ENCODE results near the gene COPA. TPM values are rescaled to one million over a fixed set of nuclear protein-coding genes. Genes with fewer than 3 reads are reported as not detected.

Gene COPA
- total and polyA plus RNA-seq, 2 donors (not counting 3 experiments of a cell fraction or from before 2014, with no cell fraction given): 127 to 185 TPM

DNA sequence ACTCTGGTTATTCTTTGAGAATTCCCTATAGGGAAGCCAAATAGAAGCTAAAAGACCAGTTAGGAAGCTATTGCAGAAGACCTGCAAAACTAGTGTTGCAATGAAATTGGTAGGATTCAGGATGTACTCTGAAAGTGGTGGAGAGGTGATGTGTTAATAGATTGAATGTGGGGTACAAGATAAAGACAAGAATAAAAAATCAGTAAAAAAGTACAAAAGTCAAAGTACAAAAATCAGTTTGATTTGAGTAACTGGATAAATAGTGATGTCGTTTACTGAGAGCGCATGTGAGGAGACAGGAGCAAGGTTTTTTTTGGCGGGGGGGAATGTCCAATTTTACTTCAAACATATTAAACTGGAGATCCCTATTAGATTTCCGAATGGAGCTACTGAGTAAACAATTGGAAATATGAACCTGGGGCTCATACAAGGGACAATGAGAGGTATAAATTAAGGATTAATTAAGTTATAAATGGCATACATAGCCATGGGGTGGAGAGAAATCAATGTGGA, 78.2 kb downstream of the COPA start:
- Histone ChIP-seq H4K20me1 (replicated peaks; ENCODE audit: control insufficient read depth, extremely low read depth, insufficient read depth, low read length) (no peaks in the 10 kb centered on the region), H3K27me3 (ENCODE audit: control insufficient read depth in 2 of 2, insufficient read depth in 2 of 2, low read length in 2 of 2) (peaks cover 0 to 2% of the 10 kb centered on the region in 2 experiments), H3K9ac (replicated peaks; ENCODE audit: extremely low read depth, insufficient read depth, low read length) (no peak overlapping the region), H3K36me3 (ENCODE audit: control insufficient read depth in 2 of 2, extremely low read depth in 1 of 2, insufficient read depth in 2 of 2, low read length in 2 of 2) (no peaks in the 10 kb centered on the region), H3K9me1 (replicated peaks; ENCODE audit: control insufficient read depth, extremely low read depth, insufficient read depth, low read length) (no peaks in the 10 kb centered on the region), H3K9me3 (replicated peaks; ENCODE audit: control insufficient read depth, insufficient read depth, low read length) (no peaks in the 10 kb centered on the region), H3K4me1 (ENCODE audit: control insufficient read depth, extremely low read depth, insufficient read depth, low read length) (peaks cover 15% of the 10 kb centered on the region), H3K79me2 (ENCODE audit: control insufficient read depth, insufficient read depth, low read length) (peaks cover 13% of the 10 kb centered on the region), H2AFZ (ENCODE audit: low read depth, low read length) (no peak overlapping the region), H3K4me3 (replicated peaks in 1 of 3; ENCODE audit: insufficient read depth in 1 of 3, low read depth in 1 of 3, low read length in 3 of 3) (no peak overlapping the region), H3K27ac (ENCODE audit: insufficient read depth, low read depth, low read length) (no peak overlapping the region), H3K4me2 (ENCODE audit: insufficient read depth, low read length) (no peak overlapping the region)
- TF ChIP-seq JUN (IDR thresholded peaks at IDR 0.05; ENCODE audit: borderline replicate concordance, insufficient read depth, insufficient read length, low read depth) (no peak), FOS (IDR thresholded peaks at IDR 0.05; ENCODE audit: borderline replicate concordance, insufficient read depth, low read length) (no peak), POLR2A (IDR thresholded peaks at IDR 0.05; ENCODE audit: low read depth, low read length) (no peak), CTCF (IDR thresholded peaks at IDR 0.05; ENCODE audit: extremely low read depth in 1 of 2, insufficient read depth in 1 of 2, low read depth in 1 of 2, low read length in 2 of 2) (no peak), MYC (IDR thresholded peaks at IDR 0.05; ENCODE audit: low read depth, low read length) (no peak), GATA2 (IDR thresholded peaks at IDR 0.05; ENCODE audit: insufficient read depth, insufficient read length, low read depth, low read length) (no peak), POLR2AphosphoS5 (IDR thresholded peaks at IDR 0.05; ENCODE audit: insufficient read depth, low read depth, low read length) (no peak), EZH2 (IDR thresholded peaks at IDR 0.05; ENCODE audit: borderline replicate concordance, low read depth, low read length, severe bottlenecking) (no peak)
- TF ChIP-seq, protein P1, sequence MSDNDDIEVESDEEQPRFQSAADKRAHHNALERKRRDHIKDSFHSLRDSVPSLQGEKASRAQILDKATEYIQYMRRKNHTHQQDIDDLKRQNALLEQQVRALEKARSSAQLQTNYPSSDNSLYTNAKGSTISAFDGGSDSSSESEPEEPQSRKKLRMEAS (IDR thresholded peaks at IDR 0.05; ENCODE audit: insufficient read depth, insufficient read length): no peak
- DNase-seq (ENCODE audit: low read depth, low spot score) (no peak), FAIRE-seq (no peak)
- no TSS peak for BruUV-seq (replicated peaks)
- intact Hi-C loops (cut with micrococcal nuclease) (no loop called here), dilution Hi-C loops (cut with MboI; ENCODE audit: extremely low pct_ligation_motif_present, low sequenced_read_pairs) (no loop called here)
- CTCF ChIA-PET: interaction anchor here (1.3 to 3.6 kb wide), 4 partner anchors 8 to 72 kb away, joined by 3 to 16 read pairs (median 7); no protein-coding TSS in a partner anchor
- POLR2A ChIA-PET: no interaction called here

Measured in endothelial cell of umbilical vein (primary cell).